Measurements from ENCODE around the gene ATP13A1. TPM values are rescaled to one million over a fixed set of nuclear protein-coding genes. Genes with fewer than 3 reads are reported as not detected.

The ATP13A1 gene
- total RNA-seq, 1 experiment from 2014 or later, result 48.5 TPM

- ATAC-seq (no peak), DNase-seq (no peak)
- Histone ChIP-seq H3K36me3 (ENCODE audit: low read depth, low read length) (peaks cover 10% of the 10 kb centered on the region; the same call in 1 of the 2 replicates), H3K27me3 (ENCODE audit: low read length) (no peaks in the 10 kb centered on the region), H4K20me1 (ENCODE audit: low read length) (no peaks in the 10 kb centered on the region), H3K9ac (ENCODE audit: low read length) (no peak overlapping the region), H3K79me2 (ENCODE audit: low read length) (0 out of 2 replicates have a peak, but pooled peaks cover 6% of the 10 kb centered on the region), H3F3A (ENCODE audit: low read length, unreplicated experiment) (no peaks in the 10 kb centered on the region), H3K4me1 (ENCODE audit: insufficient read depth, low read length) (peaks cover 3% of the 10 kb centered on the region; the same call in 1 of the 2 replicates), H2AFZ (ENCODE audit: low read length) (no peak overlapping the region), H3K9me3 (ENCODE audit: low read length) (no peaks in the 10 kb centered on the region), H3K4me2 (ENCODE audit: low read length) (no peak overlapping the region), H3K27ac (ENCODE audit: low read length) (no peak overlapping the region), H3K9me2 (replicated peaks; ENCODE audit: low read length) (no peaks in the 10 kb centered on the region), H3K4me3 (ENCODE audit: low read length) (no peak overlapping the region)
- intact Hi-C loops (cut with micrococcal nuclease), result no loop called here
- CTCF ChIA-PET, result interaction anchor here (1.4 kb wide), 1 partner anchor 113 kb away, joined by 3 read pairs; no protein-coding TSS in a partner anchor
- POLR2A ChIA-PET (ENCODE audit: unreplicated experiment), result no interaction called here
- TF ChIP-seq EZH2phosphoT487 (IDR thresholded peaks at IDR 0.05; ENCODE audit: borderline replicate concordance, low read length), result no peak
- TF ChIP-seq EZH2 (IDR thresholded peaks at IDR 0.05; ENCODE audit: low read length, unreplicated experiment), result no peak
- TF ChIP-seq CTCF (conservative IDR thresholded peaks at IDR 0.05; ENCODE audit: low read depth, low read length), result no peak
- BruUV-seq (replicated peaks), result TSS peak; percentile 5
Measured at GRCh38 chr19:19645233-19645870, 18.1 kb downstream of the ATP13A1 start.

- ATAC-seq (no peak; the same call in 1 of the 2 replicates), DNase-seq (no peak)
- peak overlapping the region; percentile 77; the same call in 1 of the 2 replicates for H3K9ac ChIP-seq (ENCODE audit: low read length)
- peak overlapping the region; percentile 94 for H3K4me2 ChIP-seq (ENCODE audit: low read length)
- H3K9me2 ChIP-seq (replicated peaks; ENCODE audit: low read length), result no peaks in the 10 kb centered on the region
- POLR2A ChIA-PET (ENCODE audit: unreplicated experiment), result no interaction called here
- no peaks in the 10 kb centered on the region for H3K9me3 ChIP-seq (ENCODE audit: low read length)
- H3K4me1 ChIP-seq (ENCODE audit: insufficient read depth, low read length), result peaks cover 3% of the 10 kb centered on the region; the same call in 1 of the 2 replicates
- no peak overlapping the region for H2AFZ ChIP-seq (ENCODE audit: low read length)
- intact Hi-C loops (cut with micrococcal nuclease), result loop anchor here (5.0 kb wide), 1 partner anchor 92 kb away; no protein-coding TSS in a partner anchor
- CTCF ChIA-PET, result interaction anchor here (0.7 to 1.4 kb wide), 2 partner anchors 110 to 111 kb away, joined by 3 read pairs; no protein-coding TSS in a partner anchor
- no peaks in the 10 kb centered on the region for H4K20me1 ChIP-seq (ENCODE audit: low read length)
- no peaks in the 10 kb centered on the region for H3F3A ChIP-seq (ENCODE audit: low read length, unreplicated experiment)
- TF ChIP-seq CTCF (conservative IDR thresholded peaks at IDR 0.05; ENCODE audit: low read depth, low read length) (peak; percentile 14; the same call in 1 of the 2 replicates), EZH2 (IDR thresholded peaks at IDR 0.05; ENCODE audit: low read length, unreplicated experiment) (no peak)
- peak overlapping the region; percentile 91; the same call in 1 of the 2 replicates for H3K4me3 ChIP-seq (ENCODE audit: low read length)
- no peaks in the 10 kb centered on the region for H3K27me3 ChIP-seq (ENCODE audit: low read length)
- BruUV-seq (replicated peaks), result no TSS peak
- peaks cover 10% of the 10 kb centered on the region; the same call in 1 of the 2 replicates for H3K36me3 ChIP-seq (ENCODE audit: low read depth, low read length)
- 0 out of 2 replicates have a peak, but pooled peaks cover 6% of the 10 kb centered on the region for H3K79me2 ChIP-seq (ENCODE audit: low read length)
- H3K27ac ChIP-seq (ENCODE audit: low read length), result no peak overlapping the region; the same call in 1 of the 2 replicates
Measured at GRCh38 chr19:19644054-19644388, 19.5 kb downstream of the ATP13A1 start.

Measured in PC-3 (cell line).